Prostate gland (tissue), 2 donors: ENCODE measurements around the gene VAPA.

Experiments used
- CTCF ChIP-seq, 4 experiments: fragments of 200-600 bp in 2 of 4; fragments of 450-650 bp in 2 of 4; sonication (generic) in 2 of 4; IDR thresholded peaks; 1 replicate in 3 of 4; 2 replicates in 1 of 4; pipeline ENCODE4 v1.5.1; 2016 to 2019; ENCODE audit warnings: antibody characterized with exemption in 4 of 4, mild to moderate bottlenecking in 2 of 4, moderate library complexity in 2 of 4
- POLR2A ChIP-seq: fragments of 450-650 bp; IDR thresholded peaks from one replicate; pipeline ENCODE4 v1.6.1; 2016; ENCODE audit warnings: antibody characterized with exemption, mild to moderate bottlenecking
- POLR2AphosphoS5 ChIP-seq: sonication (generic); formaldehyde crosslinking; IDR thresholded peaks from one replicate; pipeline ENCODE4 v1.6.1; 2017; ENCODE audit warnings: antibody characterized with exemption

- TF ChIP-seq CTCF (IDR thresholded peaks at IDR 0.05): no peak
- TF ChIP-seq POLR2A: no peak
- TF ChIP-seq POLR2AphosphoS5: no peak
Observed at GRCh38 chr18:9931678-9932077, 17.9 kb downstream of the VAPA start.
